Uterus (tissue), 2 donors: Measurements from ENCODE around the gene PRR5L.

ENCODE experiments used
- POLR2A ChIP-seq, 2 donors: fragments of 450-650 bp; IDR thresholded peaks; one replicate each; pipeline ENCODE4 v1.6.1; 2016; ENCODE audit warnings: antibody characterized with exemption in 2 of 2, mild to moderate bottlenecking in 1 of 2, moderate library complexity in 1 of 2
- TF ChIP-seq, protein P1 (sequence below), 4 experiments: fragments of 200-600 bp in 2 of 4; fragments of 450-650 bp in 2 of 4; sonication (generic) in 2 of 4; IDR thresholded peaks; one replicate each; pipeline ENCODE4 v1.5.1; 2016 to 2019; ENCODE audit warnings: antibody characterized with exemption in 4 of 4, mild to moderate bottlenecking in 2 of 4, moderate library complexity in 1 of 4

DNA sequence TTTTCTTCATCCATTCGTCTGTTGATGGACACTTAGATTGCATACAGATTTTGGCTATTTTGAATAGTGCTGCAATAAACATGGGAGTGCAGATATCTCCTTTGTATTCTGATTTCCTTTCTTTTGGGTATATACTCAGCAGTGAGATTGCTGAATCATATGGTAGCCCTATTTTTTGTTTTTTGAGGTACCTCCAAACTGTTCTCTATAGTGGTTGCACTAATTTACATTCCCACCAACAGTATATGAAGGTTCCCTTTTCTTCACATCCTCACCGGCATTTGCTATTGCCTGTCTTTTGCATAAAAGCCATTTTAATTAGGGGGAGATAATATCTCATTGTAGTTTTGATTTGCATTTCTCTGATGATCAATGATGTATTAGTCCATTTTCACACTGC is 96.1 kb downstream of the PRR5L start:
- TF ChIP-seq, protein P1, sequence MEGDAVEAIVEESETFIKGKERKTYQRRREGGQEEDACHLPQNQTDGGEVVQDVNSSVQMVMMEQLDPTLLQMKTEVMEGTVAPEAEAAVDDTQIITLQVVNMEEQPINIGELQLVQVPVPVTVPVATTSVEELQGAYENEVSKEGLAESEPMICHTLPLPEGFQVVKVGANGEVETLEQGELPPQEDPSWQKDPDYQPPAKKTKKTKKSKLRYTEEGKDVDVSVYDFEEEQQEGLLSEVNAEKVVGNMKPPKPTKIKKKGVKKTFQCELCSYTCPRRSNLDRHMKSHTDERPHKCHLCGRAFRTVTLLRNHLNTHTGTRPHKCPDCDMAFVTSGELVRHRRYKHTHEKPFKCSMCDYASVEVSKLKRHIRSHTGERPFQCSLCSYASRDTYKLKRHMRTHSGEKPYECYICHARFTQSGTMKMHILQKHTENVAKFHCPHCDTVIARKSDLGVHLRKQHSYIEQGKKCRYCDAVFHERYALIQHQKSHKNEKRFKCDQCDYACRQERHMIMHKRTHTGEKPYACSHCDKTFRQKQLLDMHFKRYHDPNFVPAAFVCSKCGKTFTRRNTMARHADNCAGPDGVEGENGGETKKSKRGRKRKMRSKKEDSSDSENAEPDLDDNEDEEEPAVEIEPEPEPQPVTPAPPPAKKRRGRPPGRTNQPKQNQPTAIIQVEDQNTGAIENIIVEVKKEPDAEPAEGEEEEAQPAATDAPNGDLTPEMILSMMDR (IDR thresholded peaks at IDR 0.05), result no peak
- TF ChIP-seq POLR2A (IDR thresholded peaks at IDR 0.05), result no peak
